ENCODE results near the gene CITED2. TPM values are rescaled to one million over a fixed set of nuclear protein-coding genes. Genes with fewer than 3 reads are reported as not detected.

The CITED2 gene
- total RNA-seq, 1 donor, result 126 TPM

- no peak for DNase-seq (ENCODE audit: low read depth)
- no peak overlapping the region for H3K4me3 ChIP-seq (ENCODE audit: low read depth, low read length)
- TF ChIP-seq, protein P1, sequence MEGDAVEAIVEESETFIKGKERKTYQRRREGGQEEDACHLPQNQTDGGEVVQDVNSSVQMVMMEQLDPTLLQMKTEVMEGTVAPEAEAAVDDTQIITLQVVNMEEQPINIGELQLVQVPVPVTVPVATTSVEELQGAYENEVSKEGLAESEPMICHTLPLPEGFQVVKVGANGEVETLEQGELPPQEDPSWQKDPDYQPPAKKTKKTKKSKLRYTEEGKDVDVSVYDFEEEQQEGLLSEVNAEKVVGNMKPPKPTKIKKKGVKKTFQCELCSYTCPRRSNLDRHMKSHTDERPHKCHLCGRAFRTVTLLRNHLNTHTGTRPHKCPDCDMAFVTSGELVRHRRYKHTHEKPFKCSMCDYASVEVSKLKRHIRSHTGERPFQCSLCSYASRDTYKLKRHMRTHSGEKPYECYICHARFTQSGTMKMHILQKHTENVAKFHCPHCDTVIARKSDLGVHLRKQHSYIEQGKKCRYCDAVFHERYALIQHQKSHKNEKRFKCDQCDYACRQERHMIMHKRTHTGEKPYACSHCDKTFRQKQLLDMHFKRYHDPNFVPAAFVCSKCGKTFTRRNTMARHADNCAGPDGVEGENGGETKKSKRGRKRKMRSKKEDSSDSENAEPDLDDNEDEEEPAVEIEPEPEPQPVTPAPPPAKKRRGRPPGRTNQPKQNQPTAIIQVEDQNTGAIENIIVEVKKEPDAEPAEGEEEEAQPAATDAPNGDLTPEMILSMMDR (IDR thresholded peaks at IDR 0.05; ENCODE audit: insufficient read depth, low read length), result no peak
These were observed 21.4 kb upstream of the CITED2 start for GRCh38 chr6:139395891-139396301.

GRCh38 chr6:139395371-139395770 lies 20.9 kb upstream of the CITED2 start:
- H3K4me3 ChIP-seq (ENCODE audit: low read depth, low read length), result no peak overlapping the region
- TF ChIP-seq, protein P1 (IDR thresholded peaks at IDR 0.05; ENCODE audit: insufficient read depth, low read length), result no peak
- DNase-seq (ENCODE audit: low read depth), result no peak

DNA sequence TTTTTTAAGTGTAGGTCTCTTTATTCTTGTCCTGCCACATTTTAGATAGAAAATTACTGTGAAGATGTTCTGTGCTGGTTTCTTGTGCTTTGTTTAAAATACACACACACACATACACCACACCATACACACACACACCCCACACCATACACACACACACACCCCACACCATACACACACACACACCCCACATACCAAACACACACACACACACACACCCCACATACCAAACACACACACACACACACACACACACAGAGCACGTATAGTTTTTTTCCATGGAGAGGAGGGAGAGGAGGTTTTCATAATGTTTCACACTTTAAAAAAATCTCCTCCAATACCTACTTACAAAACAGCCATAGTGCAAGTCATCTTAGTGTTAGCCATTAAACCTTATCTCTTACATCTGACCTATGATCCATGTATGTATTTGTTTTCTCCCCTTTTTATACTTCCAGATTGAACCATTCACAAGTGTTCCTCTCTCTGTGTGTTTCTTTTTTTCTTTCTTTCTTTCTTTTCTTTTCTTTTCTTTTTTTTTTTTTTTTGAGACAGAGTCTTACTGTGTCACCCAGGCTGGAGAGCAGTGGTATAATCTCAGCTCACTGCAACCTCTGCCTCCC lies 19.7 kb upstream of the CITED2 start:
- TF ChIP-seq, protein P1 (IDR thresholded peaks at IDR 0.05; ENCODE audit: insufficient read depth, low read length), result no peak
- no peak overlapping the region for H3K4me3 ChIP-seq (ENCODE audit: low read depth, low read length)
- no peak for DNase-seq (ENCODE audit: low read depth)

- no peak overlapping the region for H3K4me3 ChIP-seq (ENCODE audit: low read depth, low read length)
- DNase-seq (ENCODE audit: low read depth), result no peak
- TF ChIP-seq, protein P1 (IDR thresholded peaks at IDR 0.05; ENCODE audit: insufficient read depth, low read length), result no peak
These were observed 18.3 kb upstream of the CITED2 start for GRCh38 chr6:139392794-139393193.

GRCh38 chr6:139391709-139392108 lies 17.3 kb upstream of the CITED2 start:
- DNase-seq (ENCODE audit: low read depth), result no peak
- TF ChIP-seq, protein P1 (IDR thresholded peaks at IDR 0.05; ENCODE audit: insufficient read depth, low read length), result no peak
- H3K4me3 ChIP-seq (ENCODE audit: low read depth, low read length), result no peak overlapping the region

- no peak overlapping the region for H3K4me3 ChIP-seq (ENCODE audit: low read depth, low read length)
- TF ChIP-seq, protein P1 (IDR thresholded peaks at IDR 0.05; ENCODE audit: insufficient read depth, low read length), result no peak
These were observed 16.0 kb upstream of the CITED2 start for GRCh38 chr6:139390447-139390846.

DNA sequence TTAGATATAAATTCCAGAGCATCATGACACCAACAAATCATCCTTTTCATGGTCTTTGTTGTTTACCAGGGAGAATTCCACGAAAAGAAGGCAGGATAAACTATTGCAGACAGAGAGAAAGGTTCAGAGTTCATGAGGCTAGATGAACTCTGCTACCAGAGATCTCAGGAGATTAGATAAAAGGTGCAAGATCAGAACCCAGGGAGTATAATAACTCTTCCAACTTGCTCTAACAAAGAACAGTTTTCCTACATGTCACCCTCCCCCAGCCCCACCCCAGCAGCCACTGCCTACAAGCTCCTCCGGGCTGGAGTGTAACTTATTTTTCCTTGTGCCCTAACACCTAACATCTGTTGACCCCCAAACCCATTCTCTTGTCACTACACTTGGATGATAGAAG lies 13.9 kb upstream of the CITED2 start:
- DNase-seq (ENCODE audit: low read depth), result no peak
- no peak overlapping the region for H3K4me3 ChIP-seq (ENCODE audit: low read depth, low read length)
- TF ChIP-seq, protein P1 (IDR thresholded peaks at IDR 0.05; ENCODE audit: insufficient read depth, low read length), result no peak

More at GRCh38 chr6:139390447-139390846, 16.0 kb upstream of the CITED2 start:
- DNase-seq (ENCODE audit: low read depth), result no peak

All from fibroblast of the aortic adventitia (primary cell).